ENCODE results near the gene RNF208.
"Not testable (repeated sequence)": the region's sequence is repeated elsewhere in the genome, so short reads cannot be mapped to it uniquely, and the experiment has no call there.

The RNF208 gene

DNA sequence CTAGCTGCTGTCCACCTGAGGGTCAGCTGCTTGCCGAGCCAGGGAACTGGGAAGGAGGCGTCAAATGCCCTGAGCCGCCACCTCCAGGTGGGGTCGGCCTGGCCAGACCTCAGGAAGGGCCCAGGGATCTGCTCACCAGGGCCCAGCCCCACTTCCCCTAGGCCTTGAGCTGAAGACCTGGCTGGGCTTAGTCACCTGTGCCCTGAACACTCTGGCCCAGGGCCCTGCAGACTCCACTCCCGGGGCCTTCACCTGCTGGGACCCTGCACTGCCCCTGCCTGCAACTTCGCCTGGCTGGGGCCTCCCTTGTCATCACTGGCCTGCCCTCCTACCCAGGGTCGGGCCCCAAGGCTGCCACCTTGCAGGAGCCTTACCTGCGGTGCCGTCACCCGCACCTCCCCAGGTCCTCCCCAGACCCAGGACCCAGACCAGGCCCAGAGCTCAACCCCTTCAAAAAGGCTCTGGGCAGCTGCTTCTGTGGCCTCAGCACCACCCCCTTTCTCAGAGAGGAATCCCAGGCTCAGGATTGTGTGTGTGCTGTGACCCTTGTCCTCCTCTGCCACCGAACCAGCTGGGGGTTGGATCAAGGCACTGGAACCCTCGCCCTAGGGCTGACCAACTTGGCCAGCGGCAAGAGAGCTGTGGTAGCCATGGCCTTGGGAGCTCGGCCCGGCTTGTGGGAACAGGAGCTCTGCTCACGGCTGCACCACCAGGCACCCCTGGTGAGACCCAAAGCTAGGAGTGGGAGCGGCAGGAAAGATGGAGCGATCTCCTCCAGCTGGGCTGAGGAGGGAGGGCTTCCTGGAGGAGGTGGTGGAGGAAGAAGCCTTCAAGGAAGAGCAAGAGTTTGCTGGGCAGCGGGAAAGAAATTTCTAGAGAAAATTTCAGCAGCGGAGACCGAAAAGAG lies 31.9 kb upstream of the RNF208 start:
- DNase-seq, result no peak

DNA sequence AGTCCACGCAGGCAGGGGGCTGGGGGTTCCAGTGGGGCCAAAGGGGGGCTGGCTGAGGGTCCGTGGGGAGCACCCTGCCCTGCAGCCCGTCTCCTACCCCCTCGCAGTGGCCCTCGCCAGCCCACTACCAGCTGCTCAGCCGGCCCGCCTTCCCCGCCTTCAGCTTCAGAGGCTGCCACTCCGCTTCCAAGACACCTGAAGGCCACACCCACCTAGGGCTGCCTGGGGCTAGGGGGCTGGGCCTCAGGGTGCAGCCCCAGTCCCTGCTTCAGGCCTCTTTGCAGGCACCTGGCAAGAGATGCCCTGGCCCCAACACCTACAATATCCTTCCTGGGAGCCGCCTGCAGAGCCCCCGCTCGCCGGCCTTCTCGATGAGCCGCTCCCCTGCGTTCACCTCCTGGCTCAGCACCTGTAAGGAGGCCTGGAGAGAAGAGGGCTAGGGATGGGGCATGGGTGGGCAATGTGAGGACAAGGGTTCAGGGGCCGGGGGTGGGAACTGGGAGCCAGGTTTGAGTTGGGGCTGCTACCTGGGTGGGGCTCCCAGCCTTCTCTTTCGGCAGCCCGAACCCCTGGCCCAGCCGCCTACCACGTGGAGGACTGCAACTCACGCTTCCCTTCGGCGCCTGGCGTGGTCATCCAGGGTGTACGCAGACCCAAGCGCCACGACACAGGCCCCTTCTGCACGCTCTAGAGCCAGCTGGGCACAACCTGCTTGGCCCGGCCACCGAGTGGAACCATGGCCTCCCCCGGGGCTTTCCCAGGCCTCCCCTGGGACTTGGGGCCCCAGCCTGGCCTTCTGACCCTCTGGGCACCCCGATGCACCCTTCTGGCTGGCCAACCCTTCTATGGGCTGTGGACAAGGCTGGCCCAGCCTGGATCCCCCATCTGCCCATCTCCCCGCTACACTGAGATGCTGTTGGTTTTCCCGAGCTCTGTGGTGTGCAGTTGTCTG lies 30.8 kb upstream of the RNF208 start:
- no peak for DNase-seq

GRCh38 chr9:137251490-137252268 lies 29.6 kb upstream of the RNF208 start:
- no peak for DNase-seq

GRCh38 chr9:137251194-137251461 lies 29.1 kb upstream of the RNF208 start, which contains the start of gene STPG3:
STPG3 (plus strand) TSS chr9:137251286; CDS start chr9:137251287, 1 bp downstream.
- DNase-seq, result no peak

DNA sequence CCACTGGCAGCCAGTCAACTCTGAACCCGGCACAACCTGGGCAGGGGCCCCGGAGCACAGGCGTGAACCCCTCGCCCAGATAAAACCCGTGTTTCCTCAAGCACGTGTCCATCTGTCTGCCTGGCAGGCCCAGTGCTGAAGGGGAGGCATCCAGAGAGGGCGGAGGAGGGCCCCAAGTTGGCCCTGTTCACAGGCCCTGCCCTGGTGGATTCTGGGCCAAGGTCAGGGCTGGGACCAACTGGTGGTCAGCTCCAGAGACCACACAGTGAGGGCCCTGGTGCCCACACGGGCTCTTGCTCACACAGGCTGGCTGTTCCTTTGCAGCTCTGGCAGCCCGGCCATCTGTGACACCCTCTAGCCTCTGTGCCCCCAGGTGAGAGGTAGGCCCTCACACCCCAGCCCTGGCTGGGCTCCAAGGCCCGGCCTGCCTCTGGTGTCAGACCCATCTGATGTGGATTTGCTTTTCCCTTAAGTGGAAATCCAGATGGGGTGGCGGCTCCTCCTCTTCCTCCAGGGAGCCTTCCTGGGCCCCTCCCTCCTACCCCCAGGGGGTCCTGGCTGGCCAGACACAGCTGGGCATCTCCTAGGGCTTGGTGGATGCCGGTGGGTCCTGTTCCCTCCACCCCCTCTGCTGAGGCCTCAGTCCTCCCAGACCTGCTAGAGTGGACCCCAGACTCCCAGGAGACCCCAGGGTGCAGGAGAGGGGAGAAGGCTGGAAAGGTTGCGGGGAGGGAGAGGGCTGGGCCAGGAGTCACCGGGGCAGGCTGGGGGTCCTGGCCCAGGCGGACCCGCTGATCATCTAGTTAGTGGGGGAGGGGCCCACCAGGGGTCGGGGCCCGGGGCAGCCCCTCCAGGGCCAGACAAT lies 28.5 kb upstream of the RNF208 start:
- no peak for DNase-seq

DNA sequence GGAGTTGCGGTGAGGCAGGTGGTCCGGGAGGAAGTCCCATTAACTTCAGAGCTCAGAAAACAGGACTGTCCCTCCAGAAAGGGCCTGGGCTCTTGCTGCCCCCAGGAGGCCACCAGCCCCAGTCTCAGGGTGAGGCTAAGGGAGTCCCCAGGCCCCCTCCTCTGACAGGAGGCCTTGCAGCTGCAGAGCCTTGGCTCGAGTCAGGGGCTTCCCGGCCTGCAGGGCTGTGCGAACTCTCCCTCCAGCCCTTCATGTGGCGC lies 25.8 kb upstream of the RNF208 start:
- no peak for DNase-seq

GRCh38 chr9:137247135-137247915 lies 25.3 kb upstream of the RNF208 start:
- DNase-seq, result no peak

GRCh38 chr9:137245450-137246421 lies 23.7 kb upstream of the RNF208 start:
- no peak for DNase-seq

DNA sequence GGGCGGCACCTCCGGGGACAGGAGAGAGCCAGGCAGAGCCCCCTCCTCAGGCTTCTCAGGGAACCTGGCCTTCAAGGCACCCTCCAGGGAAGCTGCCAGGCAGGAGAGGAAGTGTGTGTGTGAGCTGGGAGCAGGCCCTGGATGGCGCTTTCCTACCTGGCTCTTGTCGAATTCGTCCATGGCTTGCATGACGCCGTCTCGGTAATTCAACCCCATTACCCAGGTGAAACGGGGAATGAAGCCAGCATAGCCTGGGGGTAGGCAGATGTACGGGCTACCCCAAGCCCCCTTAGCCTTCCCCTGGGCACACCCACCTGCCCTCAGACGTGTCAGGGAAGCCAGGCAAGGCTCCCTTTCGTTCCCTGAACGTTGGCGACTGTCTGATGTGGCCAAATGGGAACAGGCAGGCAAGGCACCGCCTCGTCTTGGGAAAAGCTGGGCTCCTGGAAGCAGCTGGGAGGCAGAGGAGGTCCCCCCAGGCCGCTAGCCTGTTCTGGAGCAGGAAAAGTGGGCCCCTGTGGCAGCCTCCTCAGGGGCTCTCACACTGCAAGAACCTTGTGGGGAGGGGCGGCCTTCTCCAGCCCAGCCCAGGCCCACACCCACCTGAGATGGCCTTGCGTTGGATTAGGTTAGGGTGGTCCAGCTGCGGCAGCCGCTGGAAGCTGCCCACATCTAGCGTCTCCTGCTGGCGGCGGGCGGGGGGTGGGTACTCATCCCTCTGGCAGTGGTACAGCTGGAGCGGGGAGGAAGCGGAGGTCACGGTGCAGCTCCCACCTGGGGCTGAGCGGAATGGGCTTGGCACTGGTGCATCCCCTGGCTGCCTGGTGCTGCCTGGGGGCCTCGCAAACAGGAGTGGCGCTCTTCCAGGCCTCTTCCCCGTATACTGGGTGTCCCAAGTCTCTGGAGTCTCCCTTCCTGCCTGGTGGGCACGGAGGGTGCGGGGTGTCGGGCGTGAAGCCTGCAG lies 22.7 kb upstream of the RNF208 start:
- no peak for DNase-seq

DNA sequence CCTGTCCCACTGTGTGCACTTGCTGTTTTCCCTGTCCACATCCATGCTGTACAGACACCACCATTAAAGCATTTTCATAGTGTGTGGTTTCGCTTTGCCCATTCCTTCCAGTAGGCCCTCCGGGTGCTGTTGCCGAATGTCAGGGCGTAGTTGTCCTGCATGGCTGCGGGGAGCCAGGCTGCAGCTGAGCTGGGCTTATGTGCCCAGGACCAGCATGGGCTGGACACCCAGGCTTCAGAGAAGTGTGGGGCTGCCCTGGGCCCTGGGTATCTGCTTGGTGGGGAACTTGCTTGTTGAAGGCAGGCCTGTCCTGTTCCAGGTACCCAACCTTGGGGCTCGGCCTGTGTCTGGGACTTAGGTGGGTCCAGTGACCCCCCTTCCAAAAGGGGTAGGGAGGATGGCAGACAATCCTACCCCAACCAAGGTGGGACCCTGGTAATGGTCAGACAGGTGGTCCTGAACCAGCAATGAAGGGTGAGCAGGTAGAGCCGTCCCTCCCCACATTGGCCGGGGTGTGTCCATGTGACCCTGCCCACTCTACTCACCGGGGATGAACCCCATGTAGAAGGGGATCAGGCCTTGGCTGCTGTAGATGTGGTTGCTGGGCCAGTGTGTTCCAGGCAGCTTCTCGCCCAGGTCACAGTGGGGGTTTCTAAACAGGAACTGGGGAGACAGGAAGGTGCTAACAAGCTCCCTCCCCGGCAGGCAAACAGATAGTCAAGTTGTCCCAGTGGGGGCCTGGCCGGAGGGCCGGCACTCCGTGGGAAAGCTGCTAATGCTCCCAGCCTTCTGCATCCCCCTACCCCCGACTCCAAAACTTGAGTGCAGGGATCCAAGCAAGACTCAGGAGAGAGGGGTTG lies 21.8 kb upstream of the RNF208 start:
- DNase-seq, result peak in 1 of 6 experiments; percentile 16

DNA sequence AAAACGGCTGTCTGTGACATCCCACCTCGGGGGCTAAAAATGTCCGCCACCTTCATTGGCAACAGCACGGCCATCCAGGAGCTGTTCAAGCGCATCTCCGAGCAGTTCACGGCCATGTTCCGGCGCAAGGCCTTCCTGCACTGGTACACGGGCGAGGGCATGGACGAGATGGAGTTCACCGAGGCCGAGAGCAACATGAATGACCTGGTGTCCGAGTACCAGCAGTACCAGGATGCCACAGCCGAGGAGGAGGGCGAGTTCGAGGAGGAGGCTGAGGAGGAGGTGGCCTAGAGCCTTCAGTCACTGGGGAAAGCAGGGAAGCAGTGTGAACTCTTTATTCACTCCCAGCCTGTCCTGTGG lies 21.2 kb upstream of the RNF208 start:
- DNase-seq, result not testable (repeated sequence)

DNA sequence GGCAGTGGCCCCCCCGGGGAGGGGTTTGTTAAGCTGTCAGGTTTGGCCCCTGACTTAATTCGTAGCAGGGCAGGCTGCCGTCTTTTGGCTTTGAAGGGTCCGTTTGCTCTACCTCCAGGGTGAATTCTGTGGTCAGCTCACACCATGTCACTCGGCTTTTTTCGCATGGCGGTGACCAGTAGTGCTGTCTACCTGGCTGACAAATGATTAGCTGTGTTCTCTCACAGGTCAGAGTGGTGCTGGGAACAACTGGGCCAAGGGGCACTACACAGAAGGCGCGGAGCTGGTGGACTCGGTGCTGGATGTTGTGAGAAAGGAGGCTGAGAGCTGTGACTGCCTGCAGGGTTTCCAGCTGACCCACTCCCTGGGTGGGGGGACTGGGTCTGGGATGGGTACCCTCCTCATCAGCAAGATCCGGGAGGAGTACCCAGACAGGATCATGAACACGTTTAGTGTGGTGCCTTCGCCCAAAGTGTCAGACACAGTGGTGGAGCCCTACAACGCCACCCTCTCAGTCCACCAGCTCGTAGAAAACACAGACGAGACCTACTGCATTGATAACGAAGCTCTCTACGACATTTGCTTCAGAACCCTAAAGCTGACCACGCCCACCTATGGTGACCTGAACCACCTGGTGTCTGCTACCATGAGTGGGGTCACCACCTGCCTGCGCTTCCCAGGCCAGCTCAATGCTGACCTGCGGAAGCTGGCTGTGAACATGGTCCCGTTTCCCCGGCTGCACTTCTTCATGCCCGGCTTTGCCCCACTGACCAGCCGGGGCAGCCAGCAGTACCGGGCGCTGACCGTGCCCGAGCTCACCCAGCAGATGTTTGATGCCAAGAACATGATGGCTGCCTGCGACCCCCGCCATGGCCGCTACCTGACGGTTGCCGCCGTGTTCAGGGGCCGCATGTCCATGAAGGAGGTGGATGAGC lies 20.5 kb upstream of the RNF208 start:
- no peak for DNase-seq

- DNase-seq, result peak in 4 of 6 experiments; percentile 44 to 71 (median 57)
Measured at GRCh38 chr9:137241490-137242268, 19.6 kb upstream of the RNF208 start.

GRCh38 chr9:137240841-137241489 lies 18.9 kb upstream of the RNF208 start, which contains the start of gene TUBB4B:
TUBB4B (plus strand) TSS chr9:137241287; CDS start chr9:137241361, 74 bp downstream.
- DNase-seq, result peak; percentile 92 to 99 (median 98)

GRCh38 chr9:137240318-137240840 lies 18.3 kb upstream of the RNF208 start:
- DNase-seq, result peak in 4 of 6 experiments; percentile 68 to 83 (median 74)
